ENCODE measurements around the gene NKX2-1.
"Not testable (repeated sequence)": the region's sequence is repeated elsewhere in the genome, so short reads cannot be mapped to it uniquely, and the experiment has no call there.

NKX2-1 gene

DNA sequence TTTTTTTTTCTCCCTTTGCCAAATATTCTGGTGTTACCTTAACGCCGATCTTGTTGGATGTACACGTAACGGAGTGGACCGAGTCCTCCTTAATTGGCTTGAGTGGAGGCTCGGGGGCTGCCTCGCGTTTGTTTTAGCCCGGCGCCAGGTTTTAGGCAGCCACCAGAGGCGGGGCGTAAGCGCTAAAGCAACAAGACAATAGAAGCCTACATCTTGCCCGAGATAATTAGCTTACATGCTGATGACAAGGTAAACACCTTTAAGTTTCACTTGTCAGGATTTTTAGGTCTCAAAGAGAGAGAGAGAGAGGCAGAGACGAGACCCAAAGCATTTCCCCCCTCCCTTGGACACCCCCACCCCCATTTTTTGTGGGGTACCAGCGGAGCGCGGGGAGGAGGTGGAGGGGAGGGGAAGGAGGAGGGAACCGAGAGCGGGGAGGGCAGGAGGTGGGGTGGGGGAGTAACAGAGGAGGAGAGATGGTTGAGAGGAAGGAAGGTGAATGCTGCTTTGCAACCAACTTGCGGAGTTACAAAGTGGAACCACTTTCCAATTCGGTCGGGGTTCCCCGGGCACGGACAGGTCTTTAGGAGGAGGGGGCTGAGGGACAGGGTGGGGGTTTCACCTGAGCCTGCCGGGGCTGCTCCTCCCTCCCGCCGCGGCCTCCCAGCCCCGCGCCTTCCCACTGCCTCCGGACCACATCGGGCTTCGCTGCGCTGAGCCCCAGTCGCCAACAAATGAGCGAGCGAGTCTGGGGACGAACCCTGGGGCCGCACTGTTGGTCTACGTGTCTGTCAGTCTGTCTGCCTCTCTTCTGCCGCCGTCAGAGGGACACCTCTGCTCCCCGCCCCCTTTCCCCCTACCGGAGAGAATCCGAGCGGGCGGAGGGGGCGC is at the start of gene NKX2-1:
Gene NKX2-1 (minus strand): TSS at position 802 of the 891 bp plus-strand sequence. CDS start 103 bp downstream, at position 699.
- Histone ChIP-seq H3K4me3 (ENCODE audit: low read depth in 1 of 2, low read length in 2 of 2) (peak within 1 kb of the TSS; percentile 21 to 61), H3K36me3 (ENCODE audit: control insufficient read depth in 1 of 2, insufficient read depth in 2 of 2, low read length in 2 of 2) (no peaks in the 10 kb centered on the region), H3K4me1 (ENCODE audit: control insufficient read depth in 1 of 2, insufficient read depth in 2 of 2, low read length in 2 of 2) (peaks cover 6 to 55% of the 10 kb centered on the region in 2 donors), H3K27me3 (ENCODE audit: low read depth, low read length) (peaks cover 73% of the 10 kb centered on the region), H3K9me3 (ENCODE audit: control insufficient read depth in 1 of 2, low read length in 2 of 2) (no peaks in the 10 kb centered on the region), H3K27ac (ENCODE audit: low read length) (no peak within 1 kb of the TSS)

DNA sequence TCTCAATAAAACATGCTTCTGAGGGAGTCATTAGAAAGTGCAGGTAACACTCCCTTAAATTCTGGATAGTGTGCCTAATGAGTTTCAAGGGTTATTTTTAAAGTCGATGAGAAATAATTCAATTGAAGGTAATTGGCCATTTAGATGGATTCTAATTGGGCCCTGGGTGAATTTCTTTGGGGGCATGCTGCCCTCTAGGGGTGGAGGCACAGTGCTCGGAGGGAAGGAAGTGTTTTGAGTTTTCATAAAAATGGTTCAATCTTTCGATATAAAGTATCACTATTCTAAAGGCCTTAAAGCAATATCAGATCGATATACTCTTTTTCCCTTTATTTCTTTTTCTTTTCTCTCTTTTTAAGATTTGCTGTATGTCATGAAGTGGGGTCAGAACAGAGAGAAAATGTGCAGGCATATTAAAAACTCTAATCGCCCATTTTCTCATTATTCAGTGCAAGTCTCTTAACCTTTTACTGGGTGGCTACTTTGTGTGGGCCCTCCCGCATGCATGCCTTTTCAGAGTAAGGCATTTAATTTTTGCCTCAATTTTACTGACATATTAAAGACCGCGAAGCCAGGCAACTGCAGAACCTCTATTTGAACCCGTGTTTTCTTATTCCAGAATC is 36.9 kb upstream of the NKX2-1 start:
- no peaks in the 10 kb centered on the region for H3K4me1 ChIP-seq (ENCODE audit: control insufficient read depth in 1 of 2, insufficient read depth in 2 of 2, low read length in 2 of 2)
- no peaks in the 10 kb centered on the region for H3K27me3 ChIP-seq (ENCODE audit: low read depth, low read length)
- no peak overlapping the region for H3K4me3 ChIP-seq (ENCODE audit: low read depth in 1 of 2, low read length in 2 of 2)
- H3K27ac ChIP-seq (ENCODE audit: low read length): no peak overlapping the region
- no peaks in the 10 kb centered on the region for H3K36me3 ChIP-seq (ENCODE audit: control insufficient read depth in 1 of 2, insufficient read depth in 2 of 2, low read length in 2 of 2)
- H3K9me3 ChIP-seq (ENCODE audit: control insufficient read depth in 1 of 2, low read length in 2 of 2): no peaks in the 10 kb centered on the region

DNA sequence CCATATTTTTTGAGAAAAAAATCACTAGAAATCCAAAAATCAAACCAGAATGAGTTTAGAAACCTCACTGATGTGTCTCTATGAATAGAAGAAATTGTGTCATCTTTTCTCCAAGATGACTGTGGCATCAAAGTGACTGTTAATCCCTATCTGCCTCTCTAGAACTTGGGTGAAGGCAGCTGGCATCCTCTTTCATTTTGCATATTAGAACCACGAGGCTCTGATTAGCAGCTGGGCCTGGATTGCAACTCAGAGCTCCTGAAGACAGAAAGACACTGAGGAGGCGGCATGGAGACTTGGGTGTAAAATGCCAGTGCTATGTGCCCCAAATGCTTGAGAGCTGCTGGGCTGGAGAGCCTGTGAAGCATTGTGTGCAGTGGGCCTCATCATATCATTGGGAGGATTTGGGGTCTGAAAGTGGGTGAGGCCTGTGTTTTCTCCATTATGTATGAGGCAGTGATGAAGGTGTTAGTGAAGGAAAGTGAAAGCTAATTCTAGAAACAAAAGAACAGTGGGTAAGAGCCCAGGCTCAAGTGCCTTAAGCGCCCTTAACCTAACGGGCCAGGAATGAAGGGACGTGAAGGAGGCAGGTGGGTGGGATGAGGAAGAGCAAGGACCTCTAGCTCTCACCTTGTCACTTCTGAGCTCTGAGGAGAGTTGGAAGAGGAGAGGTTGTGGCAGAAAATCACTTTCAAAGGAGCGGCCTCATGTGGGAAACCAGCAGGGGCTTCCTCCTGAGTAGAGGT is 36.1 kb upstream of the NKX2-1 start:
- no peaks in the 10 kb centered on the region for H3K36me3 ChIP-seq (ENCODE audit: control insufficient read depth in 1 of 2, insufficient read depth in 2 of 2, low read length in 2 of 2)
- no peaks in the 10 kb centered on the region for H3K4me1 ChIP-seq (ENCODE audit: control insufficient read depth in 1 of 2, insufficient read depth in 2 of 2, low read length in 2 of 2)
- H3K4me3 ChIP-seq (ENCODE audit: low read depth in 1 of 2, low read length in 2 of 2): no peak overlapping the region
- no peak overlapping the region for H3K27ac ChIP-seq (ENCODE audit: low read length)
- H3K27me3 ChIP-seq (ENCODE audit: low read depth, low read length): no peaks in the 10 kb centered on the region
- no peaks in the 10 kb centered on the region for H3K9me3 ChIP-seq (ENCODE audit: control insufficient read depth in 1 of 2, low read length in 2 of 2)

DNA sequence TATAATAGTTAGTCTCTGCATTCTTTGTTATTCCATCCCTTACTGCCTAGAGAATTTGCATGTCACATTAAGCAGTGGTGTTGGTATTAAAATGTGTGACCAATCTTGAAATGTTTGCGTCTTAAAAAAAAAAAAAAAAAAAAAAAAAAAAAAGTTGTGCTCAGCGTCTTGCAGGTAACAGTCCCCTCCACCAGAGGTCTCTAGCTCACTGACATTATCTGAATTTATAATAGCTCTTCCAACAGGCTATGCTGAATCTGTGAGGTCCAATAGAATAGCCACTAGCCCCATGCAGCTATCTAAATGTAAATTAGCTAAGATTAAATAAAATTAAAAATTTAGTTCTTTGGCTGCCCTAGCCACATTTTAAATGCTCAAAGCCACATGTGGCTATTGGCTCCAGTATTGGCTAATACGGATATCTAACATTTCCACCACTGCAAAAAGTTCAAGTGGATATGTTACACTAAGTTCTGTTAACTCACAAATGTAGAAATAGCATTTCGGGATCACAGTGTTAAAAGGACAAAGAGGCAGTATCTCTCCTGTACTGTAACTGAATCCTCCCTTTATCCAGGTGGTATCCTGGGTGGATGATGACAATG is 33.7 kb upstream of the NKX2-1 start:
- Histone ChIP-seq H3K27me3 (ENCODE audit: low read depth, low read length) (no peaks in the 10 kb centered on the region), H3K4me1 (ENCODE audit: control insufficient read depth in 1 of 2, insufficient read depth in 2 of 2, low read length in 2 of 2) (no peaks in the 10 kb centered on the region), H3K36me3 (ENCODE audit: control insufficient read depth in 1 of 2, insufficient read depth in 2 of 2, low read length in 2 of 2) (no peaks in the 10 kb centered on the region), H3K27ac (ENCODE audit: low read length) (no peak overlapping the region), H3K9me3 (ENCODE audit: control insufficient read depth in 1 of 2, low read length in 2 of 2) (no peaks in the 10 kb centered on the region), H3K4me3 (ENCODE audit: low read depth in 1 of 2, low read length in 2 of 2) (no peak overlapping the region)

DNA sequence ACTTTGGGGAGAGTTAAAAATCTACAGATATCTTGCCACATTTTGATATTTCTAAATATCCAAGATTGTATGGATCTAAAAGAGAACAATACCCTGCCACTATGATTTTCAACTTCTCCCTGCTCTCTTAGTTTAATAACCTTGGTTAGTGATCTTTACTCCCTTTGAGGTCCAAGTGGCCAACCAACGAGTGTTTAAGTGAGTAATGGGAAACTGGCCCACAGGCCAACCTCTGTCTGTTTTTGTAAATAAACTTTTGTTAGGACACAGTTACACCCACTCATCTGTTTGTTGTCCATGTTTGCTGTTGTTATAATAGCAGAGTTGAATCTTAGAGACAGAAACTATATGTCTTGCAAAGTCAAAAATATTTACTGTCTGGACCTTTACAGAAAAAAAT is 30.9 kb upstream of the NKX2-1 start:
- no peaks in the 10 kb centered on the region for H3K36me3 ChIP-seq (ENCODE audit: control insufficient read depth in 1 of 2, insufficient read depth in 2 of 2, low read length in 2 of 2)
- no peak overlapping the region for H3K27ac ChIP-seq (ENCODE audit: low read length)
- no peaks in the 10 kb centered on the region for H3K27me3 ChIP-seq (ENCODE audit: low read depth, low read length)
- H3K4me3 ChIP-seq (ENCODE audit: low read depth in 1 of 2, low read length in 2 of 2): no peak overlapping the region
- H3K4me1 ChIP-seq (ENCODE audit: control insufficient read depth in 1 of 2, insufficient read depth in 2 of 2, low read length in 2 of 2): no peaks in the 10 kb centered on the region
- H3K9me3 ChIP-seq (ENCODE audit: control insufficient read depth in 1 of 2, low read length in 2 of 2): no peaks in the 10 kb centered on the region

DNA sequence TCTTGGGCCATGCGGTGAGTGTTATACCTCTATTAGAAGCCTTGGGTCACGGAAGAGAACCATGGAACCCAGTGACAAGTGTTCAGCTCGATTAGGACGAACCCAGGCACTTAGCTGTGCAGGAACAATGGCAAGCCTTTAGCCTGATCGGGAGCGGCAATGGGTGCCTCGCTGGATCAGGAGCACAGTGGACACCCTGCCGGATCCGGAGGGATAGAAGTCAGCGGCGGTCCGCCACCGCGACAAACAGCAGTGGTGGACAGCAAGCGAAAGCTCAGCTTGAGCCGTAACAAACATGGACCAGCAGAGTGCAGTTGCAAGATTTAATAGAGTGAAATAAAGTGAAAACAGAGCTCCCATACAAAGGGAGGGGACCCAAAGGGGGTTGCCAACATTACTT is 24.2 kb upstream of the NKX2-1 start:
- H3K9me3 ChIP-seq (ENCODE audit: control insufficient read depth in 1 of 2, low read length in 2 of 2); H3K27me3 ChIP-seq (ENCODE audit: low read depth, low read length); H3K36me3 ChIP-seq (ENCODE audit: control insufficient read depth in 1 of 2, insufficient read depth in 2 of 2, low read length in 2 of 2); H3K4me1 ChIP-seq (ENCODE audit: control insufficient read depth in 1 of 2, insufficient read depth in 2 of 2, low read length in 2 of 2); H3K4me3 ChIP-seq (ENCODE audit: low read depth in 1 of 2, low read length in 2 of 2); H3K27ac ChIP-seq (ENCODE audit: low read length): not testable (repeated sequence)

DNA sequence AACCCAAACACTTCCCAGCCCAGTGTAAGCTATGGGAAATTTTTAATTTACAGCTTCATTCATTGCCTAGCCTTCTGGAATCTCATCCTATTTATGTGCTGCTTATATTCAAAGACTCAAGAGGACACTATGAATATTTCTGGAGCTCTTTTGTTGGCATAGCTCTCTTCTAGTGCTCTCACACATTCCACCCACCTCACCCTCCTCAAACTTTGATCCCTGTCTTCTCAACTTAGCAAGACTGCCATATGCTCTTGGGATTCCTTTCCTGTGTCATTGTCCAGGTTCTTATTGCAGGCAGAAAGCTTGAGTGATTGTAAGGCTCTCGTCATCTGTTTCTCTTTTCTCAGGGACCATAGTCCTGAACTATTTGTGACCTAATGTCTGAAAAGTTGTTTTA is 18.0 kb upstream of the NKX2-1 start:
- H3K4me3 ChIP-seq (ENCODE audit: low read depth in 1 of 2, low read length in 2 of 2): no peak overlapping the region
- H3K9me3 ChIP-seq (ENCODE audit: control insufficient read depth in 1 of 2, low read length in 2 of 2): peaks cover 0 to 18% of the 10 kb centered on the region in 2 donors
- H3K36me3 ChIP-seq (ENCODE audit: control insufficient read depth in 1 of 2, insufficient read depth in 2 of 2, low read length in 2 of 2): no peaks in the 10 kb centered on the region
- H3K27ac ChIP-seq (ENCODE audit: low read length): no peak overlapping the region
- H3K4me1 ChIP-seq (ENCODE audit: control insufficient read depth in 1 of 2, insufficient read depth in 2 of 2, low read length in 2 of 2): no peaks in the 10 kb centered on the region
- H3K27me3 ChIP-seq (ENCODE audit: low read depth, low read length): no peaks in the 10 kb centered on the region

DNA sequence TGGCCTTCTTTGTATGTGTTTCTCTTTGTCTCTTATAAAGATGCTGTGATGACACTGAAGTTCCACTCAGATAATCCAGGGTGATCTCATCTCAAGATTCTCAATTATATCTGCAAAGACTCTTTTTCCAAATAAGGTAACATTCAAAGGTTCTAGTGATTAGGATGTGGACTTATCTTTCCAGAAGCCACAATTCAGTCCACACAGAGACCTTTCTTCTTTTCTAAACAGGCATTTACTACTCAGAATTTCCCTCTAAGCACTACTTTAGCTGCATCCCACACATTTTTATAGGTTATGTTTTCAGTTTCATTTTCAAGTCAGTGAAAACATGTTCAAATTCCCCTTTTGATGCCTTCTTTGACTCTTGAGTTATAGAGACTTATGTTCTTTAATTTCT is 9.0 kb upstream of the NKX2-1 start:
- Histone ChIP-seq H3K4me3 (ENCODE audit: low read depth in 1 of 2, low read length in 2 of 2) (no peak overlapping the region), H3K27me3 (ENCODE audit: low read depth, low read length) (peaks cover 26% of the 10 kb centered on the region), H3K27ac (ENCODE audit: low read length) (no peak overlapping the region), H3K4me1 (ENCODE audit: control insufficient read depth in 1 of 2, insufficient read depth in 2 of 2, low read length in 2 of 2) (no peaks in the 10 kb centered on the region), H3K36me3 (ENCODE audit: control insufficient read depth in 1 of 2, insufficient read depth in 2 of 2, low read length in 2 of 2) (no peaks in the 10 kb centered on the region), H3K9me3 (ENCODE audit: control insufficient read depth in 1 of 2, low read length in 2 of 2) (no peaks in the 10 kb centered on the region)

DNA sequence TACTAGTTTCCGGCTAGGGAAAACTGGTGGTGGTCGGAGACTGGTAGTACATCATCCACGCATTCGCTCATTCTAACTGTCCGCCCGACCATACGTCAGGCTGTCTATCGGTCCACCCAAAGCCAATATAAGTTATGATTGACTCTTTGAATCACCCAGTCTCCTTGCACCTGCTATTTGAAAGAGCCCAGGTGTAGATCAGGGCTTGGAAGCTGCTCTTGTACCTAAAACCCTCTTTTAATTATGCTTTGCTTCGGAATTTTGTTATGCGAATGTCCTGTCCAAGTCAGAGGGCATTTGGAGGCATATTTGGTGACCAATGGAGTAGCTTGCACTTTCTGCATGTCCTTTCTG is 5.7 kb upstream of the NKX2-1 start:
- no peaks in the 10 kb centered on the region for H3K36me3 ChIP-seq (ENCODE audit: control insufficient read depth in 1 of 2, insufficient read depth in 2 of 2, low read length in 2 of 2)
- H3K9me3 ChIP-seq (ENCODE audit: control insufficient read depth in 1 of 2, low read length in 2 of 2): no peaks in the 10 kb centered on the region
- H3K4me1 ChIP-seq (ENCODE audit: control insufficient read depth in 1 of 2, insufficient read depth in 2 of 2, low read length in 2 of 2): peaks cover 0 to 24% of the 10 kb centered on the region in 2 donors
- H3K4me3 ChIP-seq (ENCODE audit: low read depth in 1 of 2, low read length in 2 of 2): no peak overlapping the region
- H3K27ac ChIP-seq (ENCODE audit: low read length): no peak overlapping the region
- peaks cover 60% of the 10 kb centered on the region for H3K27me3 ChIP-seq (ENCODE audit: low read depth, low read length)

DNA sequence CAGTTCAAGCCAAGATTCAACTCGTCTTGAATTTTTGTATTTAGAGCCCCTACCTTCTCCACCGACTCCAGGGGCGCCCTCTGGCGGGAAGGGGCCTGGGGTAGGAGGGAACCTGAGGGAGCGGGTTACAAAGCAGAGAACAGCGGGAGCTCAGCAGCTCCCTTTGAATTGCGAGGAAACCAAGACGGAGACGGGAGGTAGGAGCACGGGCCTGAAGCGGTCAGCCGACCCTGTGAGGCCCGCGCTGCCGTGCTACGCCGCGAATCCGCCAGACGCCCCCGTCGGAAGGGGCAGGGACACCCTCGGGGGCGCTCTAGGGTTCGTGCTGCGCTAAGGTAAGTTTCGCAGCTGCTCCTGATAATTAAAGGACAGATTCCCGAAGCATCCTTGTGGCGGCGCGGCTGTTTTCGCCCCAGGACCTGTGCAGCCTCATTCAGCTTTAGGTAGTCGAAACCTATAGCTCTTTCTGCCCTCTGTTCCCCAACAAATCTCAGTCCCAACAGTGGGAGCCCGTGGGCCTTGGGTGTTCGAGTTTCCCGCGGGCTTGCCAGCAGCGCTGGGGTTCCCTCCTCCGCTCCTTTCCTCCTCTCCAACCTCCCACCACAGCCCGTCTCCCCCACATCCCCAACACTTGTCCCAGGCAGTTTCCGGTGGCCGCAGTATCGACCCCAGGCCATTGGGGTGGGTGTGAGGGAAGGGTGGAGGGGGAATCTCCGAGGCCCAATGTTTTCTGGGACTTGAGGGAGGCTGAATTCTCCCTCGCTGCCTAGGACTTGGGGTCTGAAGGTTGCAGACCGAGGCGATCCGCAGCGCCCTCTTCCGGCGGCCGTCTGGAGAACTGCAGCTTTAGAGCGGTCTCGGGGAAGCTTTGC is 5.1 kb upstream of the NKX2-1 start:
- Histone ChIP-seq H3K36me3 (ENCODE audit: control insufficient read depth in 1 of 2, insufficient read depth in 2 of 2, low read length in 2 of 2) (no peaks in the 10 kb centered on the region), H3K27me3 (ENCODE audit: low read depth, low read length) (peaks cover 61% of the 10 kb centered on the region), H3K27ac (ENCODE audit: low read length) (no peak overlapping the region), H3K9me3 (ENCODE audit: control insufficient read depth in 1 of 2, low read length in 2 of 2) (no peaks in the 10 kb centered on the region), H3K4me3 (ENCODE audit: low read depth in 1 of 2, low read length in 2 of 2) (no peak overlapping the region), H3K4me1 (ENCODE audit: control insufficient read depth in 1 of 2, insufficient read depth in 2 of 2, low read length in 2 of 2) (peaks cover 0 to 29% of the 10 kb centered on the region in 2 donors)
